Panc1 (cell line): ENCODE results near the gene APOO.

Experiments used
- TCF7L2 ChIP-seq: IDR thresholded peaks from 2 replicates; pipeline ENCODE4 v1.6.1; 2011; ENCODE audit warnings: mild to moderate bottlenecking, low read depth, low read length, inconsistent platforms
- TF ChIP-seq, protein P1 (sequence below): fragments of 450-650 bp; IDR thresholded peaks from 2 replicates; pipeline ENCODE4 v1.5.1; 2017; ENCODE audit warnings: mild to moderate bottlenecking

DNA sequence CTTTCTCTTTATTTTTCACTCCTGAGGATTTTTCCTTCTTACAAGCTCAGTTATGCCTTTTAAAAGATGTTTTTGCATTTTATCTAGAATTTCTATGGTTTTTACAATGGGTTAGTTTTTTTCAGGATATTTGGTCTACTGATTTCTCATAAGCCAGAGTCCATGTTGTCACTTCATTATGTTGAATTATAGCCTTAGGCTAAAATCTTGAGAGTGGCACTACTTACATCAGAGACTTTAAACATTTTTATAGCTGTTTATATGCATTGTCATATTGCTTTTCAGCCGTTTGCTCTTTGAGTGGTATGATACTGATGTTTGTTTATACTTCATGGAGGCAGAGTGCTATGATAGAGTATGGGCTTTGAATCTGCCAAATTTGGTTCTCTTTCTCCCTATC, 36.5 kb upstream of the APOO start:
- TF ChIP-seq, protein P1, sequence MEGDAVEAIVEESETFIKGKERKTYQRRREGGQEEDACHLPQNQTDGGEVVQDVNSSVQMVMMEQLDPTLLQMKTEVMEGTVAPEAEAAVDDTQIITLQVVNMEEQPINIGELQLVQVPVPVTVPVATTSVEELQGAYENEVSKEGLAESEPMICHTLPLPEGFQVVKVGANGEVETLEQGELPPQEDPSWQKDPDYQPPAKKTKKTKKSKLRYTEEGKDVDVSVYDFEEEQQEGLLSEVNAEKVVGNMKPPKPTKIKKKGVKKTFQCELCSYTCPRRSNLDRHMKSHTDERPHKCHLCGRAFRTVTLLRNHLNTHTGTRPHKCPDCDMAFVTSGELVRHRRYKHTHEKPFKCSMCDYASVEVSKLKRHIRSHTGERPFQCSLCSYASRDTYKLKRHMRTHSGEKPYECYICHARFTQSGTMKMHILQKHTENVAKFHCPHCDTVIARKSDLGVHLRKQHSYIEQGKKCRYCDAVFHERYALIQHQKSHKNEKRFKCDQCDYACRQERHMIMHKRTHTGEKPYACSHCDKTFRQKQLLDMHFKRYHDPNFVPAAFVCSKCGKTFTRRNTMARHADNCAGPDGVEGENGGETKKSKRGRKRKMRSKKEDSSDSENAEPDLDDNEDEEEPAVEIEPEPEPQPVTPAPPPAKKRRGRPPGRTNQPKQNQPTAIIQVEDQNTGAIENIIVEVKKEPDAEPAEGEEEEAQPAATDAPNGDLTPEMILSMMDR, result no peak
- TF ChIP-seq TCF7L2, result no peak
